Measurements from ENCODE around the gene MYO1G. TPM values are rescaled to one million over a fixed set of nuclear protein-coding genes. Genes with fewer than 3 reads are reported as not detected.
"Not testable (repeated sequence)": the region's sequence is repeated elsewhere in the genome, so short reads cannot be mapped to it uniquely, and the experiment has no call there.

The MYO1G gene
- total RNA-seq (100 to 1,000 TPM; 363 to 374 TPM), polyA plus RNA-seq (182 TPM)

GRCh38 chr7:44978511-44979366, at the start of gene MYO1G:
Gene MYO1G, minus strand, starts transcription at chr7:44979015. Its CDS starts 54 bp downstream, at chr7:44978961.
- peaks cover 63 to 95% (median 69%) of the 10 kb centered on the region in 3 donors for H3K4me1 Mint-ChIP-seq
- H3K27ac ChIP-seq (ENCODE audit: low read depth, low read length), result peak within 1 kb of the TSS; percentile 94
- H3K9me3 Mint-ChIP-seq, result no peaks in the 10 kb centered on the region
- peaks cover 77% of the 10 kb centered on the region for H3K4me1 ChIP-seq (ENCODE audit: insufficient read depth, low read length)
- H3K4me3 Mint-ChIP-seq, result peak within 1 kb of the TSS; percentile 96 to 98 (median 98)
- peaks cover 0 to 66% (median 9%) of the 10 kb centered on the region in 3 donors for H3K36me3 Mint-ChIP-seq
- peaks cover 41% of the 10 kb centered on the region for H3K36me3 ChIP-seq (ENCODE audit: insufficient read depth, low read length)
- H3K27me3 Mint-ChIP-seq, result no peaks in the 10 kb centered on the region
- ChIA-PET POLR2A (interaction anchor here (0.6 to 2.4 kb wide), 13 partner anchors 7 to 133 kb away, joined by 3 to 14 read pairs (median 4); partner anchors contain the start of genes CCM2, PURB and TBRG4), CTCF (interaction anchor here (1.0 to 8.3 kb wide), 6 partner anchors 21 to 157 kb away, joined by 3 to 117 read pairs (median 6); partner anchors contain the start of gene CCM2)
- DNase-seq, result peak; percentile 80 to 95 (median 90)
- H3K4me3 ChIP-seq (ENCODE audit: low read length), result peak within 1 kb of the TSS; percentile 91
- no peaks in the 10 kb centered on the region for H3K27me3 ChIP-seq (ENCODE audit: insufficient read depth, low read length, poor library complexity, severe bottlenecking)
- H3K27ac Mint-ChIP-seq, result peak within 1 kb of the TSS; percentile 87 to 100 (median 93)
- H3K9me3 ChIP-seq (ENCODE audit: low read length), result no peaks in the 10 kb centered on the region

- H3K36me3 Mint-ChIP-seq, result peaks cover 10 to 54% (median 16%) of the 10 kb centered on the region in 3 donors
- ChIA-PET CTCF (interaction anchor here (1.0 to 5.2 kb wide), 10 partner anchors 8 to 172 kb away, joined by 3 to 51 read pairs (median 6); partner anchors contain the start of genes CCM2 and MYO1G), POLR2A (interaction anchor here (0.7 to 5.0 kb wide), 8 partner anchors 9 to 422 kb away, joined by 3 to 81 read pairs (median 4); partner anchors contain the start of genes CCM2, MYO1G, OGDH and TBRG4)
- H3K36me3 ChIP-seq (ENCODE audit: insufficient read depth, low read length), result peaks cover 3% of the 10 kb centered on the region
- H3K27ac Mint-ChIP-seq, result peak overlapping the region; percentile 62 to 99 (median 93)
- H3K9me3 ChIP-seq (ENCODE audit: low read length), result no peaks in the 10 kb centered on the region
- H3K4me1 Mint-ChIP-seq, result peaks cover 66 to 82% (median 77%) of the 10 kb centered on the region in 3 donors
- no peaks in the 10 kb centered on the region for H3K9me3 Mint-ChIP-seq
- H3K27me3 ChIP-seq (ENCODE audit: insufficient read depth, low read length, poor library complexity, severe bottlenecking), result no peaks in the 10 kb centered on the region
- H3K4me1 ChIP-seq (ENCODE audit: insufficient read depth, low read length), result peaks cover 61% of the 10 kb centered on the region
- no peaks in the 10 kb centered on the region for H3K27me3 Mint-ChIP-seq
- peak overlapping the region; percentile 87 for H3K27ac ChIP-seq (ENCODE audit: low read depth, low read length)
- H3K4me3 ChIP-seq (ENCODE audit: low read length), result peak overlapping the region; percentile 100
- peak overlapping the region; percentile 83 to 98 (median 91) for H3K4me3 Mint-ChIP-seq
- peak in 1 of 5 donors; percentile 17 for DNase-seq
These were observed 49.5 kb upstream of the MYO1G start for GRCh38 chr7:45028138-45028919.

- Histone ChIP-seq H3K4me3 (ENCODE audit: low read length) (peak overlapping the region; percentile 100), H3K27ac (ENCODE audit: low read depth, low read length) (peak overlapping the region; percentile 87), H3K27me3 (ENCODE audit: insufficient read depth, low read length, poor library complexity, severe bottlenecking) (no peaks in the 10 kb centered on the region), H3K9me3 (ENCODE audit: low read length) (no peaks in the 10 kb centered on the region), H3K36me3 (ENCODE audit: insufficient read depth, low read length) (peaks cover 3% of the 10 kb centered on the region), H3K4me1 (ENCODE audit: insufficient read depth, low read length) (peaks cover 55% of the 10 kb centered on the region)
- ChIA-PET CTCF (interaction anchor here (0.7 to 5.2 kb wide), 13 partner anchors 9 to 168 kb away, joined by 3 to 51 read pairs (median 5); partner anchors contain the start of genes CCM2 and MYO1G), POLR2A (interaction anchor here (0.7 to 5.0 kb wide), 10 partner anchors 10 to 421 kb away, joined by 3 to 81 read pairs (median 4); partner anchors contain the start of genes CCM2, MYO1G, OGDH and TBRG4)
- Mint-ChIP-seq H3K36me3 (peaks cover 10 to 49% (median 16%) of the 10 kb centered on the region in 3 donors), H3K27ac (peak overlapping the region; percentile 62 to 99 (median 93)), H3K4me3 (peak overlapping the region; percentile 83 to 98 (median 91)), H3K27me3 (no peaks in the 10 kb centered on the region), H3K9me3 (no peaks in the 10 kb centered on the region), H3K4me1 (peaks cover 60 to 80% (median 77%) of the 10 kb centered on the region in 3 donors)
- no peak for DNase-seq
These were observed 48.9 kb upstream of the MYO1G start for GRCh38 chr7:45027774-45028114.

- Mint-ChIP-seq H3K36me3 (peaks cover 10 to 43% (median 16%) of the 10 kb centered on the region in 3 donors), H3K4me1 (peaks cover 54 to 74% (median 72%) of the 10 kb centered on the region in 3 donors), H3K9me3 (no peaks in the 10 kb centered on the region), H3K27me3 (no peaks in the 10 kb centered on the region), H3K27ac (peak overlapping the region; percentile 62 to 99 (median 93)), H3K4me3 (peak overlapping the region; percentile 83 to 98 (median 91))
- H3K36me3 ChIP-seq (ENCODE audit: insufficient read depth, low read length), result peaks cover 3% of the 10 kb centered on the region
- no peaks in the 10 kb centered on the region for H3K27me3 ChIP-seq (ENCODE audit: insufficient read depth, low read length, poor library complexity, severe bottlenecking)
- ChIA-PET POLR2A (interaction anchor here (0.6 to 5.0 kb wide), 14 partner anchors 10 to 421 kb away, joined by 3 to 81 read pairs (median 4); partner anchors contain the start of genes CCM2, MYO1G, OGDH and TBRG4), CTCF (interaction anchor here (0.7 to 5.2 kb wide), 13 partner anchors 9 to 168 kb away, joined by 3 to 51 read pairs (median 5); partner anchors contain the start of genes CCM2 and MYO1G)
- peak in 3 of 5 donors; percentile 59 to 75 (median 60) for DNase-seq
- peak overlapping the region; percentile 100 for H3K4me3 ChIP-seq (ENCODE audit: low read length)
- H3K27ac ChIP-seq (ENCODE audit: low read depth, low read length), result peak overlapping the region; percentile 87
- H3K4me1 ChIP-seq (ENCODE audit: insufficient read depth, low read length), result peaks cover 49% of the 10 kb centered on the region
- no peaks in the 10 kb centered on the region for H3K9me3 ChIP-seq (ENCODE audit: low read length)
These were observed 48.4 kb upstream of the MYO1G start for GRCh38 chr7:45026984-45027773.

GRCh38 chr7:45026013-45026412, 47.2 kb upstream of the MYO1G start:
- Mint-ChIP-seq H3K4me3 (peak overlapping the region; percentile 10 to 80 (median 62)), H3K4me1 (peaks cover 54 to 73% (median 72%) of the 10 kb centered on the region in 3 donors), H3K36me3 (peaks cover 13 to 37% (median 16%) of the 10 kb centered on the region in 3 donors), H3K27me3 (no peaks in the 10 kb centered on the region), H3K27ac (peak overlapping the region; percentile 81 to 98 (median 92)), H3K9me3 (no peaks in the 10 kb centered on the region)
- CTCF ChIA-PET, result interaction anchor here (2.1 to 5.2 kb wide), 2 partner anchors 47 to 52 kb away, joined by 8 to 51 read pairs; partner anchors contain the start of gene MYO1G
- H3K9me3 ChIP-seq (ENCODE audit: low read length), result no peaks in the 10 kb centered on the region
- POLR2A ChIA-PET, result interaction anchor here (0.6 to 5.0 kb wide), 4 partner anchors 13 to 47 kb away, joined by 3 to 81 read pairs (median 7); partner anchors contain the start of gene CCM2
- no peak overlapping the region for H3K27ac ChIP-seq (ENCODE audit: low read depth, low read length)
- peaks cover 3% of the 10 kb centered on the region for H3K36me3 ChIP-seq (ENCODE audit: insufficient read depth, low read length)
- H3K4me1 ChIP-seq (ENCODE audit: insufficient read depth, low read length), result peaks cover 45% of the 10 kb centered on the region
- no peak for DNase-seq
- H3K27me3 ChIP-seq (ENCODE audit: insufficient read depth, low read length, poor library complexity, severe bottlenecking), result no peaks in the 10 kb centered on the region
- peak overlapping the region; percentile 3 for H3K4me3 ChIP-seq (ENCODE audit: low read length)

- H3K36me3 ChIP-seq (ENCODE audit: insufficient read depth, low read length); H3K27me3 ChIP-seq (ENCODE audit: insufficient read depth, low read length, poor library complexity, severe bottlenecking); H3K27ac ChIP-seq (ENCODE audit: low read depth, low read length); H3K4me3 ChIP-seq (ENCODE audit: low read length); DNase-seq; H3K9me3 Mint-ChIP-seq; H3K27me3 Mint-ChIP-seq; H3K9me3 ChIP-seq (ENCODE audit: low read length): not testable (repeated sequence)
- Mint-ChIP-seq H3K4me1 (peaks cover 57 to 77% (median 76%) of the 10 kb centered on the region in 3 donors), H3K27ac (peak overlapping the region; percentile 81 to 98 (median 92)), H3K4me3 (peak overlapping the region in 5 of 7 donors; percentile 33 to 80 (median 68)), H3K36me3 (peaks cover 13 to 37% (median 16%) of the 10 kb centered on the region in 3 donors)
- CTCF ChIA-PET, result interaction anchor here (5.2 kb wide), 1 partner anchor 52 kb away, joined by 51 read pairs; no protein-coding TSS in a partner anchor
- H3K4me1 ChIP-seq (ENCODE audit: insufficient read depth, low read length), result peaks cover 48% of the 10 kb centered on the region
- POLR2A ChIA-PET, result interaction anchor here (0.6 to 5.0 kb wide), 5 partner anchors 12 to 55 kb away, joined by 3 to 81 read pairs (median 7); partner anchors contain the start of gene CCM2
These were observed 46.7 kb upstream of the MYO1G start for GRCh38 chr7:45025473-45025872.
